Esophagus squamous epithelium (tissue), 4 donors: ENCODE data around the gene FETUB.

ENCODE experiments used
- POLR2A ChIP-seq, 4 donors: fragments of 450-650 bp; IDR thresholded peaks; one replicate each; pipeline ENCODE4 v1.6.1; 2017; ENCODE audit warnings: antibody characterized with exemption in 4 of 4, mild to moderate bottlenecking in 4 of 4, moderate library complexity in 3 of 4
- TF ChIP-seq, protein P1 (sequence below), 6 experiments: fragments of 450-650 bp in 4 of 6; fragments of 200-600 bp in 2 of 6; sonication (generic) in 2 of 6; IDR thresholded peaks; one replicate each; pipeline ENCODE4 v1.5.1; 2016 to 2019; ENCODE audit warnings: antibody characterized with exemption in 6 of 6, mild to moderate bottlenecking in 4 of 6, moderate library complexity in 4 of 6

DNA sequence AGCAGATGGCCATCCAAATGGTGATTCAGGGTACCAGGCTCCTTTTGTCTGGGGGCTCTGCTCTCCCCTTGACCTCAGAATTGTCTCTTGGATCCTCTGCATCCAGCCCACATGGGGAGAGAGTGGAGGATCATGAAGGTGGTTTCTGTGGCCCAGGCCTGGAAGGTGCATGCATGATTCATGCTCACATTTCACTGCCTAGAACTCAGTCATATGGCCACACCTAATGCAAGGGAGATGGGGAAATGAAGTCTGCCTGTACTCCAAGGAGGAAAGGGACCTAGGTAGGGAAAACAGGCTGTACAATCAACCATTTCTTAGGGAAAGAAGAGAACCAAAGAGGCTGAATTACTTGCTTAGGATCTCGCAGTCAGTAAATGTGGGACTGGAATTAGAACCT, 40.7 kb downstream of the FETUB start:
- TF ChIP-seq, protein P1, sequence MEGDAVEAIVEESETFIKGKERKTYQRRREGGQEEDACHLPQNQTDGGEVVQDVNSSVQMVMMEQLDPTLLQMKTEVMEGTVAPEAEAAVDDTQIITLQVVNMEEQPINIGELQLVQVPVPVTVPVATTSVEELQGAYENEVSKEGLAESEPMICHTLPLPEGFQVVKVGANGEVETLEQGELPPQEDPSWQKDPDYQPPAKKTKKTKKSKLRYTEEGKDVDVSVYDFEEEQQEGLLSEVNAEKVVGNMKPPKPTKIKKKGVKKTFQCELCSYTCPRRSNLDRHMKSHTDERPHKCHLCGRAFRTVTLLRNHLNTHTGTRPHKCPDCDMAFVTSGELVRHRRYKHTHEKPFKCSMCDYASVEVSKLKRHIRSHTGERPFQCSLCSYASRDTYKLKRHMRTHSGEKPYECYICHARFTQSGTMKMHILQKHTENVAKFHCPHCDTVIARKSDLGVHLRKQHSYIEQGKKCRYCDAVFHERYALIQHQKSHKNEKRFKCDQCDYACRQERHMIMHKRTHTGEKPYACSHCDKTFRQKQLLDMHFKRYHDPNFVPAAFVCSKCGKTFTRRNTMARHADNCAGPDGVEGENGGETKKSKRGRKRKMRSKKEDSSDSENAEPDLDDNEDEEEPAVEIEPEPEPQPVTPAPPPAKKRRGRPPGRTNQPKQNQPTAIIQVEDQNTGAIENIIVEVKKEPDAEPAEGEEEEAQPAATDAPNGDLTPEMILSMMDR (IDR thresholded peaks at IDR 0.05): no peak
- no peak for TF ChIP-seq POLR2A (IDR thresholded peaks at IDR 0.05)
